IPS-18c (cell line): Measurements from ENCODE around the gene GIGYF1.
"Not testable (repeated sequence)": the region's sequence is repeated elsewhere in the genome, so short reads cannot be mapped to it uniquely, and the experiment has no call there.

ENCODE experiments used
- H3K4me3 ChIP-seq: 2 replicates; pipeline ENCODE4 v1.7.0; 2013; ENCODE audit warnings: low read depth, mild to moderate bottlenecking, low read length, moderate library complexity; ENCODE audit not compliant: insufficient read depth
- H3K9me3 ChIP-seq: one replicate; pipeline ENCODE4 v1.6.1; 2013; ENCODE audit warnings: mild to moderate bottlenecking, low read length, moderate library complexity; ENCODE audit not compliant: control insufficient read depth, insufficient read depth

The GIGYF1 gene, protein sequence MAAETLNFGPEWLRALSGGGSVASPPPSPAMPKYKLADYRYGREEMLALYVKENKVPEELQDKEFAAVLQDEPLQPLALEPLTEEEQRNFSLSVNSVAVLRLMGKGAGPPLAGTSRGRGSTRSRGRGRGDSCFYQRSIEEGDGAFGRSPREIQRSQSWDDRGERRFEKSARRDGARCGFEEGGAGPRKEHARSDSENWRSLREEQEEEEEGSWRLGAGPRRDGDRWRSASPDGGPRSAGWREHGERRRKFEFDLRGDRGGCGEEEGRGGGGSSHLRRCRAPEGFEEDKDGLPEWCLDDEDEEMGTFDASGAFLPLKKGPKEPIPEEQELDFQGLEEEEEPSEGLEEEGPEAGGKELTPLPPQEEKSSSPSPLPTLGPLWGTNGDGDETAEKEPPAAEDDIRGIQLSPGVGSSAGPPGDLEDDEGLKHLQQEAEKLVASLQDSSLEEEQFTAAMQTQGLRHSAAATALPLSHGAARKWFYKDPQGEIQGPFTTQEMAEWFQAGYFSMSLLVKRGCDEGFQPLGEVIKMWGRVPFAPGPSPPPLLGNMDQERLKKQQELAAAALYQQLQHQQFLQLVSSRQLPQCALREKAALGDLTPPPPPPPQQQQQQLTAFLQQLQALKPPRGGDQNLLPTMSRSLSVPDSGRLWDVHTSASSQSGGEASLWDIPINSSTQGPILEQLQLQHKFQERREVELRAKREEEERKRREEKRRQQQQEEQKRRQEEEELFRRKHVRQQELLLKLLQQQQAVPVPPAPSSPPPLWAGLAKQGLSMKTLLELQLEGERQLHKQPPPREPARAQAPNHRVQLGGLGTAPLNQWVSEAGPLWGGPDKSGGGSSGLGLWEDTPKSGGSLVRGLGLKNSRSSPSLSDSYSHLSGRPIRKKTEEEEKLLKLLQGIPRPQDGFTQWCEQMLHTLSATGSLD (N-terminal part only)

GRCh38 chr7:100694098-100694745 lies at the start of gene GIGYF1:
Gene GIGYF1 (minus strand): TSS chr7:100694250. CDS start chr7:100688238, 6,012 bp downstream.
- peaks cover 2% of the 10 kb centered on the region for H3K9me3 ChIP-seq
- peak within 1 kb of the TSS; percentile 89 for H3K4me3 ChIP-seq

- Histone ChIP-seq H3K4me3 (no peak overlapping the region), H3K9me3 (no peaks in the 10 kb centered on the region)
Observed at GRCh38 chr7:100739934-100740333, 45.9 kb upstream of the GIGYF1 start.

DNA sequence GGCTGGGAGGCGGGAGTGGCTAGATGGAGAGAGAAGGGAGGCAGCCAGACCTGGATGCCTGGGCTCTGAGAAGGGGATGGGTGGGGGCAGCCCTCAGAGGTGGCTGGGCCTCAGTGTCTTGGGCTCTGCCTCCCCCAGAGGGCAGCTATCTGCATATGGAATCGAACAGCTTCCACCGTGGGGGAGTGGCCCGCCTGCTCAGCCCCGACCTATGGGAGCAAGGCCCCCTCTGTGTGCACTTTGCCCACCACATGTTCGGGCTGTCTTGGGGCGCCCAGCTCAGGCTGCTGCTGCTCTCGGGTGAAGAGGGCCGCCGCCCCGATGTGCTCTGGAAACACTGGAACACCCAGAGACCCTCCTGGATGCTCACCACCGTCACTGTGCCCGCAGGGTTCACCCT lies 42.6 kb upstream of the GIGYF1 start:
- Histone ChIP-seq H3K9me3 (no peaks in the 10 kb centered on the region), H3K4me3 (no peak overlapping the region)

- H3K4me3 ChIP-seq = no peak overlapping the region
- H3K9me3 ChIP-seq = no peaks in the 10 kb centered on the region
Observed at GRCh38 chr7:100735730-100736129, 41.7 kb upstream of the GIGYF1 start.

- H3K9me3 ChIP-seq = no peaks in the 10 kb centered on the region
- no peak overlapping the region for H3K4me3 ChIP-seq
Observed at GRCh38 chr7:100731937-100732636, 38.0 kb upstream of the GIGYF1 start.

- no peaks in the 10 kb centered on the region for H3K9me3 ChIP-seq
- no peak overlapping the region for H3K4me3 ChIP-seq
Observed at GRCh38 chr7:100730136-100730800, 36.2 kb upstream of the GIGYF1 start.

- Histone ChIP-seq H3K4me3 (no peak overlapping the region), H3K9me3 (no peaks in the 10 kb centered on the region)
Observed at GRCh38 chr7:100728196-100728595, 34.1 kb upstream of the GIGYF1 start.

DNA sequence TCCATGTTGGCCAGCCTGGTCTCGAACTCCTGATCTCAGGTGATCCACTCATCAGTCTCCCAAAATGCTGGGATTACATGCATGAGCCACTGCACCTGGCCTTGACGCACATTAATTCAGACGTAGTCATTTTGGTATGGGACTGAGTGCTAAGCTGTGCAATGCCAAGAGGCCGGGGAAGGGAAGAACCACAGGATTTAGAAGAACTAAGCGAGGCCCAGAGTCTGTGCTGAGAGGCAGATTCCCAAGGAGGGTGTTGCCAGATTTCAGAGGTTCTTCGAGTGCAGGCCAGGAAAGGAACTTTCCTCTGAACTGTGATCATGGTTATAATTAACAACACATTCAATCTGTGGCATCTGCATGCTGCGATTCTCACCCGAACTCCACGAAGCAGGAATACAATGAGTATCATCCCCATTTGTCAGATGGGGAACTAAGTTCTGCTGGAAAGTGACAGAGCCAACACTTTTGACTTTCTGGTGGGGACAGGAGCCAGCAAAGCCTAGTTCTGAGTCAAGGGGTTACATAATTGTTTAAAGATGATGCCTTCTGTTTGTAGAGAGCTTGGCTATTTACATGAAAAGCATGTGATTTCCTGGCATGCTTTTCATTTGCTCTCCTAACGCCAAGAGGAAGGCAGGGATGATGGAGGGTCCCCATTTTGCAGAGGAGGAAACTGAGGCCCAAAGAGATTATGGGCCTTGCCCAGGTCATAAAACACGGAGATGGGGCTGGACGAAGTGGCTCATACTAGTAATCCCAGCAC lies 33.1 kb upstream of the GIGYF1 start:
- no peak overlapping the region for H3K4me3 ChIP-seq
- no peaks in the 10 kb centered on the region for H3K9me3 ChIP-seq

DNA sequence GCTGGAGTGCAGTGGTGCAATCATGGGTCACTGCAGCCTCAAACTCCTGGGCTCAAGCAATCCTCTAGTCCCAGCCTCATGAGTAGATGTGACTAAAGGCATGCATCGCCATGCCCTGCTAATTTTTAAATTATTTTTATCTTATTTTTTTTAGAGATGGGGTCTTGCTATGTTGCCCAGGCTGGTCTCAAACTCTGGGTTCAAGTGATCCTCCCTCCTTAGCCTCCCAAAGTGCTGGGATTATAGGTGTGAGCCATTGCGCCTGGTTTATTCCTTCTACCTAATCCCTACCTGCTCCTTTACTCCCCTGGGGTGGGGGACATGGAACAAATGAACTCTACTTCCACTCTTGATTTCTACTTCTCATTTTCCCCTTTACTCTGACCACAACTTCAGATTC lies 30.3 kb upstream of the GIGYF1 start:
- not testable (repeated sequence) for H3K9me3 ChIP-seq, H3K4me3 ChIP-seq

DNA sequence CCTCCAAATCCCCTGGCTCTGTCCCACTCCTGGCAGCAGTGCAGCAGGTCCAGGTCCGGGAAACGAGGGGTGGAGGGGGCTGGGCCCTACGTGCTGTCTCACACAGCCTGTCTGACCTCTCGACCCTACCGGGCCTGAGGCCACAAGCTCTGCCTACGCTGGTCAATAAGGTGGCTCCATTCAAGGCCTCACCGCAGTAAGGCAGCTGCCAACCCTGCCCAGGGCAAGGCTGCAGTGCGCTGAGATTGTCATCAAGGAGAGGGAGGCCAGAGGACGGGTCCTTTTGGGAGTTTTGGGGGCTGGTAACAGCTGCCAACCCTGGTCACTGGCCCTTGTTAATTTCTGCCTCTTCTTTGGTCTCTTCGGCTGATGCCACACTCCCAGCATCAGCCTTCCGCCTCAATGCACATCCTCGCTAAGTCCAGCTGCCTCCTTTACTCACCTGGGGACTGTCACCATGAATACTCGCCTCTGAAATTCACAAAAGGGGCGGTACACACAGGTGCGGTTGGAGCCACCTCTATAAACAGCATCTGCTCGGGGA lies 29.8 kb upstream of the GIGYF1 start:
- Histone ChIP-seq H3K4me3 (no peak overlapping the region), H3K9me3 (no peaks in the 10 kb centered on the region)

- no peaks in the 10 kb centered on the region for H3K9me3 ChIP-seq
- H3K4me3 ChIP-seq = no peak overlapping the region
Observed at GRCh38 chr7:100722480-100723212, 28.6 kb upstream of the GIGYF1 start.

DNA sequence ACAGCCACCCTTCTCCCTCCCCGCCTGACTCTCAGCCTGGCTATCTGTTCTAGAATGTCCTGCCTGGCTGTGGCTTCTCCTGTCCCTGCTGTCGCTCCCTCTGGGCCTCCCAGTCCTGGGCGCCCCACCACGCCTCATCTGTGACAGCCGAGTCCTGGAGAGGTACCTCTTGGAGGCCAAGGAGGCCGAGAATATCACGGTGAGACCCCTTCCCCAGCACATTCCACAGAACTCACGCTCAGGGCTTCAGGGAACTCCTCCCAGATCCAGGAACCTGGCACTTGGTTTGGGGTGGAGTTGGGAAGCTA lies 27.4 kb upstream of the GIGYF1 start:
- Histone ChIP-seq H3K4me3 (no peak overlapping the region; the same call in 1 of the 2 replicates), H3K9me3 (no peaks in the 10 kb centered on the region)

- Histone ChIP-seq H3K9me3 (no peaks in the 10 kb centered on the region), H3K4me3 (peak overlapping the region; percentile 56)
Observed at GRCh38 chr7:100720671-100721504, 26.8 kb upstream of the GIGYF1 start.

DNA sequence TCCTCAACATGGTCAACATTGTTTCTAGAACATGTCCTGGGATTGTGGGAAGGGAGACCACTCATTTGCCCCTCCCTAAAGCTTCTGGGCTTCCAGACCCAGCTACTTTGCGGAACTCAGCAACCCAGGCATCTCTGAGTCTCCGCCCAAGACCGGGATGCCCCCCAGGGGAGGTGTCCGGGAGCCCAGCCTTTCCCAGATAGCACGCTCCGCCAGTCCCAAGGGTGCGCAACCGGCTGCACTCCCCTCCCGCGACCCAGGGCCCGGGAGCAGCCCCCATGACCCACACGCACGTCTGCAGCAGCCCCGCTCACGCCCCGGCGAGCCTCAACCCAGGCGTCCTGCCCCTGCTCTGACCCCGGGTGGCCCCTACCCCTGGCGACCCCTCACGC lies 26.2 kb upstream of the GIGYF1 start, which contains the start of gene EPO:
Gene EPO (plus strand): TSS at position 190 of the 392 bp plus-strand sequence. CDS start 513 bp downstream, outside the sequence.
- no peaks in the 10 kb centered on the region for H3K9me3 ChIP-seq
- peak within 1 kb of the TSS; percentile 56 for H3K4me3 ChIP-seq
